Erythroblast (primary cell): ENCODE data around the gene RIMS1.

Source experiments
- GATA1 ChIP-seq: IDR thresholded peaks from 2 replicates; pipeline ENCODE4 v1.6.1; 2011; ENCODE audit warnings: low read depth, mild to moderate bottlenecking, control low read depth, low read length, moderate library complexity
- POLR2A ChIP-seq: IDR thresholded peaks from 2 replicates; pipeline ENCODE4 v1.6.1; 2011; ENCODE audit warnings: mild to moderate bottlenecking, low read length

DNA sequence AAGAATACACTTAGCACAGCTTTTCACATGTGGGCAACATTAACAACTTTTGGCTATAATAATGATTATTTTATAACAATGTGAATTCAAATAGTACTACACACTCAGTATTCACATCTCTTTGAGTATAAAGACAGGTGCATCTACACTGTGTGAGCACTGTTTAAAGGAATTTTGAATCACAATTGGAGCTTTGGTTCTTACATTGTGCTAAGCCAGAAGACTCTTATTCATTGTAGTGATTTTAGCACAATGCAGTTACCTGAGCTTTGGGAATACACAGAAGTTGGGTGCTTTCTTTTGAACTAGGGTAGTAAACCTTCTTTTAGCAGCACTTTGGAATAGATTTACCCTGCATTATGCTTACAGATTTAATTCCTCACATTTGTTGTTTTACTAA is 20.5 kb downstream of the RIMS1 start:
- TF ChIP-seq POLR2A = no peak
- TF ChIP-seq GATA1 = no peak
